GM12873 (cell line): Measurements from ENCODE around the gene LCLAT1.

Source experiments
- CTCF ChIP-seq: IDR thresholded peaks from 2 replicates; pipeline ENCODE4 v1.5.1; 2012; ENCODE audit warnings: low read depth, mild to moderate bottlenecking, moderate library complexity, low read length, control low read depth; ENCODE audit not compliant: insufficient read depth; ENCODE audit errors: missing control alignments

LCLAT1 gene

GRCh38 chr2:30404319-30405259, 42.5 kb upstream of the LCLAT1 start:
- TF ChIP-seq CTCF = no peak

GRCh38 chr2:30405260-30405605, 41.8 kb upstream of the LCLAT1 start:
- no peak for TF ChIP-seq CTCF

GRCh38 chr2:30406853-30407252, 40.2 kb upstream of the LCLAT1 start:
- TF ChIP-seq CTCF = no peak

- no peak for TF ChIP-seq CTCF
Observed at GRCh38 chr2:30408961-30409387, 38.1 kb upstream of the LCLAT1 start.

GRCh38 chr2:30410217-30410616, 36.8 kb upstream of the LCLAT1 start:
- no peak for TF ChIP-seq CTCF

GRCh38 chr2:30412047-30412683, 34.9 kb upstream of the LCLAT1 start:
- no peak for TF ChIP-seq CTCF
